SK-N-SH (cell line): ENCODE measurements around the gene NTRK2.

Experiments used
- CTCF ChIP-seq: fragments of 200-600 bp; sonication (generic); IDR thresholded peaks from 2 replicates; pipeline ENCODE4 v1.6.1; 2017; ENCODE audit warnings: antibody characterized with exemption, mild to moderate bottlenecking, moderate library complexity
- EP300 ChIP-seq, 2 experiments: IDR thresholded peaks; 2 replicates each; pipeline versions ENCODE4 v1.4.0 to v1.6.1; 2012; ENCODE audit warnings: borderline replicate concordance in 1 of 2, low read depth in 1 of 2, low read length in 1 of 2
- EZH2phosphoT487 ChIP-seq: fragments of 200-600 bp; sonication (generic); IDR thresholded peaks from 2 replicates; pipeline ENCODE4 v1.6.1; 2017; ENCODE audit warnings: low read depth, mixed run types, mild to moderate bottlenecking, antibody characterized with exemption, moderate library complexity, borderline replicate concordance
- GATA2 ChIP-seq: sonication (generic); formaldehyde crosslinking; IDR thresholded peaks from 2 replicates; pipeline ENCODE4 v1.5.0; 2020; ENCODE audit warnings: mild to moderate bottlenecking, missing genetic modification reagents
- JUND ChIP-seq: IDR thresholded peaks from 2 replicates; pipeline ENCODE4 v1.4.0; 2012
- NRF1 ChIP-seq: IDR thresholded peaks from 2 replicates; pipeline ENCODE4 v1.6.1; 2012; ENCODE audit warnings: low read depth, mild to moderate bottlenecking, low read length
- POLR2AphosphoS5 ChIP-seq: IDR thresholded peaks from 2 replicates; pipeline ENCODE4 v1.6.1; 2012; ENCODE audit warnings: low read depth, low read length
- RAD21 ChIP-seq: IDR thresholded peaks from 2 replicates; pipeline ENCODE4 v1.6.1; 2012; ENCODE audit warnings: mild to moderate bottlenecking, low read length
- RCOR1 ChIP-seq: fragments of 150-350 bp; IDR thresholded peaks from 2 replicates; pipeline ENCODE4 v1.6.1; 2017; ENCODE audit warnings: antibody characterized with exemption, low read length
- SMC3 ChIP-seq: IDR thresholded peaks from 2 replicates; pipeline ENCODE4 v1.6.1; 2012; ENCODE audit warnings: low read depth, low read length, improper control_type of control experiment
- USF1 ChIP-seq: IDR thresholded peaks from 2 replicates; pipeline ENCODE4 v1.4.0; 2012; ENCODE audit warnings: low read depth, borderline replicate concordance
- USF2 ChIP-seq: fragments of 150-350 bp; IDR thresholded peaks from 2 replicates; pipeline ENCODE4 v1.6.1; 2017; ENCODE audit warnings: antibody characterized with exemption, low read length, low read depth, borderline replicate concordance

DNA sequence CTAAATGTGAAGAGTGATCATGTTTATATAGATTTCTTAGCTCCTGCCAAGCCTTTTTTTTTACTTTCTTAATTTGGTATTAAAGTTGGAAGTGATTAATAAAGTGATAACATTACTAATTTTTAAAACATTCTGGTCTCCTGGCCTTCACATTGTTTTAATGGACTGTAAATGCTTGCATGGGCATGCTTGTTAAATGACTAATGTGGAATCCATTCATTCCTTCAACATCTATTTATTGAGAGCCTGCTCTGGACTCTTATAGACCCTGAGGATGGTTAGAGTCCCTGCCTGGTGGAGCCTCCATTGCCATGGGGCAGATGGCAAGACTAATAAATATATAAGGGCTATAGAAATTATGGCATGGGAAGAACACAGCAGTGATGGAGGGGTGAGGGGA lies 103.5 kb downstream of the NTRK2 start:
- TF ChIP-seq CTCF (no peak), RAD21 (no peak), NRF1 (no peak), USF2 (no peak), EP300 (IDR thresholded peaks at IDR 0.05; ENCODE audit: borderline replicate concordance in 1 of 2, low read depth in 1 of 2, low read length in 1 of 2) (no peak), GATA2 (CRISPR knock-in tag) (no peak), USF1 (no peak), POLR2AphosphoS5 (no peak), JUND (no peak), RCOR1 (no peak), SMC3 (no peak), EZH2phosphoT487 (no peak)
